Activated naive CD4-positive, alpha-beta T cell treated with anti-CD3 and anti-CD28 coated beads, Interleukin-2, amount 50 U/mL, for 72 hours (primary cell): Measurements from ENCODE around the gene UPF1. TPM values are rescaled to one million over a fixed set of nuclear protein-coding genes. Genes with fewer than 3 reads are reported as not detected.

Experiments
- ATAC-seq, 2 donors: fragments of 150-1000 bp; cut with Tn5 transposase; 2 replicates each; pipeline ENCODE4 v1.10.0; 2021; ENCODE audit warnings: mild to moderate bottlenecking in 2 of 2, moderate library complexity in 2 of 2
- DNase-seq, 2 donors: peaks; one replicate each; pipeline ENCODE4 v3.0.0; 2021 to 2022; ENCODE audit warnings: low spot score in 2 of 2
- H3K27ac Mint-ChIP-seq, 2 donors: one replicate each; pipeline ENCODE4 v1.8.0; 2022; ENCODE audit warnings: mild to moderate bottlenecking in 2 of 2, mixed read lengths in 2 of 2
- H3K36me3 Mint-ChIP-seq, 2 donors: one replicate each; pipeline ENCODE4 v1.8.0; 2022; ENCODE audit warnings: mixed read lengths in 2 of 2
- H3K9me3 Mint-ChIP-seq, 2 donors: one replicate each; pipeline ENCODE4 v1.8.0; 2022; ENCODE audit warnings: mixed read lengths in 2 of 2
- total RNA-seq, 2 donors: library from RNA; stranded (reverse); gene quantifications; one replicate each; pipeline ENCODE4 v1.2.3, GENCODE V29; 2022

The UPF1 gene
- total RNA-seq, 2 donors from 2014 or later, result 81.6 to 109 TPM

DNA sequence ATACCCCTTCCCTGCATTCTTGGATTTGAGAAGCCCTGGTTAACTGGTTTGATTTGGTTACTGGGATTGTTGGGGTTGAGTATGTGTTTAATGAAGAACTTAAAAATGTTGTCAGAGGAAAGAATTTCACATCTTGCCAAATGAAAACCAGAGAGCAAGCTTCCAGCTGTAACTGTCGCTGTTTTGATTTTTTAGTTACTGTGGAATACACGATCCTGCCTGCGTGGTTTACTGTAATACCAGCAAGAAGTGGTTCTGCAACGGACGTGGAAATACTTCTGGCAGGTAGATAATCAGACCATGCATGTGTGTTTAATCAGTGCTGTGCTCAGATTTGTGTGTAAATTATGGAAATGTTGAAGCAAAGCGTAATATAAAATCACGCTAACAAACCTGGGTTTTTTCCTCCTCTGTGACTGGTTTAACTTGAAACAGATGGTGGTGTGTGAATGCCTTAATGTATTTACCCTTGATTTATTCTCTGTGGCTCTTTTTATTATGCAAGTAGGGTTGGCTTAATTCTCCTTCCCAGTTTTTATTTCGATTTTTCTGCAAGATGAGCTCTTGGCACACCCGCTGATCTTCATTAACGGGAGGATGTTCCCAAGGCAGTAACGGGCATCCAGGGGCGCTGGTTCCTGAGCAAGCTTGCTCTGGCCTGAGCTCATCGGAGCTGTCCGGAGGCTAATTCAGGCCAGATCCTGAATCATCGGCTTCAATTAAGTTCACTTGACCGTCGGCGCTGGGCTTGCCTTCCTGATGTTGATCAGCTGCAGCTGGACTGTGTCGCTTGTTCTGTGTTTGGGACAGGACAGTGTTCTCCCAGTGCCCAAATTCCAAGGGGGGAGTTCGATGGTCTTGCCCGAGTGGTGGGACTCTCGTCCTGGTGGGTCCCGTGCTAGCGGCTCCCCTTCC lies 16.0 kb downstream of the UPF1 start:
- Mint-ChIP-seq H3K27ac (peak overlapping the region; percentile 1 to 84), H3K36me3 (no peaks in the 10 kb centered on the region), H3K9me3 (no peaks in the 10 kb centered on the region)

DNA sequence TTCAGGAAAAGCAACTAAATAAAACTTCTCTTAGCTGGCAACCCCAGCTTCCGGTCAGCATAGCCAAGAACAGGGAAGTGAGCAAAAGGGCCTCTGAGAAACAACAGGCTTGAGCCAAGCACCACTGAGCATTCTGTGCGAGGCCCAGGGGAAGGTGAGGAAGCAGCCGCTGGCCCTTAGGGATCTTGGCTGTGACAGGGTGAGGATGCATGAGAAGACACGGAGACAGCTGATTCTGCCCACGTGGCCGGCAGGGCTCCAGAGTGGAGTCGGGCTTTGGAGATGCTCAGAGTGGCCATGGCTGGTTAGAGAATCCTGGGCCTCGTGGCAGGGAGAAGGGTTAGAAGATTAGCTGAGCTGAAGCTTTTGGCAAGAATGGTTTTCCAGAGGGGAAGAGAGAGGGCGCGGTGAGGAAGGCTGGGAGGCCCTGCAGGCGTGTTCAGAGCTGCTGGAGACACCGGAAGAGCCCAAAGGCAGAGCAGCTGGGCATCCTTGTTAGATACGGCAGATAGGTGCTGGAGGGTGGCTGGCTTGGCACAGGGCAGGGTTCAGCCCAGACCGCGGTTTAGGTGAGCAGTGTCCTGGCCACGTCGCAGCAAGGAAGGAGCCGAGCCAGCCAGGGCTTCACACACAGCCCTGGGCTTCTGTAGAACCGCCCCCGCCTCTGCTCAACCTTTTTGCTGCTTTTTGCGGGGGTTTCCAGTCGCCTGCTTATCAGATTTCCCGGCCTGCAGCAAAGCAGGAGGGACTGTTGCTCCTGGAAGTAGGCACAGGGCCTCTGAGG lies 17.3 kb downstream of the UPF1 start:
- no peaks in the 10 kb centered on the region for H3K36me3 Mint-ChIP-seq
- H3K27ac Mint-ChIP-seq, result peak overlapping the region; percentile 59 to 95
- DNase-seq (no peak), ATAC-seq (peak in 1 of 2 donors; percentile 24)
- H3K9me3 Mint-ChIP-seq, result no peaks in the 10 kb centered on the region

More for the DNA sequence above, 16.0 kb downstream of the UPF1 start:
- ATAC-seq (no peak), DNase-seq (no peak)

DNA sequence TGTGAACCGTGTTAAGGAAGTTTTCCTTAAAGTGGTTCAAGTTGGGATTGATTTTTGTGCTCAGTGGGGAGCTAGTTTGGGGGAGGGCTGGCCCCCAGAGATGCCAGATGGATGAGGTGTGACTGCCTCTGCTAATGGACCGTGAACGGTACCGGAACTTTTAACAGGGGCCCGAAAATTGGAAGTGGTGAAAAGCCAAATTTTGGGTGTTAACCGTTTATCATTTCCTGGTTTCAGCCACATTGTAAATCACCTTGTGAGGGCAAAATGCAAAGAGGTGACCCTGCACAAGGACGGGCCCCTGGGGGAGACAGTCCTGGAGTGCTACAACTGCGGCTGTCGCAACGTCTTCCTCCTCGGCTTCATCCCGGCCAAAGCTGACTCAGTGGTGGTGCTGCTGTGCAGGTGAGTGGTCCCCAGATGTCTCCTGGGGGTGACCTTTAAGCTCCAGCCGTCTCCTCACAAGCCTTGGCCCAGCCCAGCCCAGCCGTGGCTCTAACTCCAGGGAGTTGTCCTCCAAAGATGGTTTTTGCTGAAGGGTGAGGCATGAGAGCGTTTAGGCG lies 18.2 kb downstream of the UPF1 start:
- no peaks in the 10 kb centered on the region for H3K36me3 Mint-ChIP-seq

DNA sequence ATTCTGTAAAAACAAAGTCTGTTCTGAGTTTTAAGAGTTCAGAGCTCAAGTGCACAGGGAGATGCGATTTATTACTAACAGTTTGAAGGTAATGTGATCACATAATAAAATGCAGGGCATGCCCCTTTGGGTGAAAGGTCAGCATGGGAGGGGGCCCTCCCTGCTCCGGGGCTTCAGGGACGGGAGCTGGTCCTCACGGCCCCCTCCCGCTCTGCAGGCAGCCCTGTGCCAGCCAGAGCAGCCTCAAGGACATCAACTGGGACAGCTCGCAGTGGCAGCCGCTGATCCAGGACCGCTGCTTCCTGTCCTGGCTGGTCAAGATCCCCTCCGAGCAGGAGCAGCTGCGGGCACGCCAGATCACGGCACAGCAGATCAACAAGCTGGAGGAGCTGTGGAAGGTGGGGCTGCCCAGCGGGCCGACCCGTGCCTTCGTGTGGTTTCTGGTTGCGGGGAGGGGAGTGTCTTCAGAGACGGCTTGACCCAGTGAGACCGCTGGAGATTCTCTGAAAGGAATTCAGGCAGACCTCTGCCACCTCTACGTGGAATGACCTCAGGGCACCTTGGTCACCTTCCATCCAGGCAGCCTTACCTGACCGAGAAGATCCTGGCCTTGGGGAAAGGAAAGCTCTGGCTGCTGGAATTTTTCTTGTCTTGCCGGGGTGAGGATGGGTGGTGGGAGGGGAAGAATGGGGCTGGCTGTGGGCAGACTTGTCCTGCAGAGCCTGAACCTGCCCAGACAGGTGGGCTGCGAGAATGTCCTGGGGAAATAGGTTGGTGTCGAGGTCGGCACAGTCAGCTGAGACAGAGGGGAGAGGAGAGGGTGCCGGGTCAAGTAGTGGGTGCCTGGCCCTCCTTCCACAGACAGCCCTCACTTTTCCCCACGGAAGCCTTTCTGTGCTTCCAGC lies 19.0 kb downstream of the UPF1 start:
- H3K9me3 Mint-ChIP-seq, result no peaks in the 10 kb centered on the region
- DNase-seq (no peak), ATAC-seq (no peak)
- peak overlapping the region in 1 of 2 donors; percentile 59 for H3K27ac Mint-ChIP-seq
- H3K36me3 Mint-ChIP-seq, result peaks cover 0 to 4% of the 10 kb centered on the region in 2 donors

More for the DNA sequence above, 18.2 kb downstream of the UPF1 start:
- peak in 1 of 2 donors; percentile 11 for ATAC-seq
- Mint-ChIP-seq H3K9me3 (no peaks in the 10 kb centered on the region), H3K27ac (peak overlapping the region; percentile 36 to 59)
- no peak for DNase-seq

DNA sequence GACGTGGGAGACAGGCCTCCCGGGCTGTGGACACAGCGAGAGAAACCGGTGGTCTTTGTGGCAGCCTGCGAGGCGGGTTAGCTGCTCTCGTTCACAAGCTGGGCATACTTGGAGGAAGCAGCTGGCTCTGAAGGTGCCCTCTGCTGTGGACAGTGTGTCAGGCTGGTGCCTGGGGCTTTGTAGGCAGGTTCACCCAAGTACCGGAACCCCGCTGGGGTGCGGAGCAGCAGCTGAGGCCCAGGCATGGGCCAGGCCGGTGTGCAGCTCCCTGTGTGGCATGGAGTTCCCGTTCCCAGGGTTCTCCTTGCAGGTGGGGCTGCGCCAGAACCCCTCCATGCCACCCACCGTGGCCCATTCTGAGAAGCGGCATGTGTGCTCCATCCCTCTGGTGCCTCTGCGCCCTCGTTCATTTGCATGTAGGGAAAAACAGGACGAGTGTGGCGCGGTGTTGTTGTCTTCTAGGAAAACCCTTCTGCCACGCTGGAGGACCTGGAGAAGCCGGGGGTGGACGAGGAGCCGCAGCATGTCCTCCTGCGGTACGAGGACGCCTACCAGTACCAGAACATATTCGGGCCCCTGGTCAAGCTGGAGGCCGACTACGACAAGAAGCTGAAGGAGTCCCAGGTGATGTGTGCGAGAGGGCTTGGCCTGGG lies 20.0 kb downstream of the UPF1 start:
- Mint-ChIP-seq H3K36me3 (peaks cover 0 to 4% of the 10 kb centered on the region in 2 donors), H3K9me3 (no peaks in the 10 kb centered on the region), H3K27ac (no peak overlapping the region)
- ATAC-seq, result no peak
- DNase-seq, result no peak

DNA sequence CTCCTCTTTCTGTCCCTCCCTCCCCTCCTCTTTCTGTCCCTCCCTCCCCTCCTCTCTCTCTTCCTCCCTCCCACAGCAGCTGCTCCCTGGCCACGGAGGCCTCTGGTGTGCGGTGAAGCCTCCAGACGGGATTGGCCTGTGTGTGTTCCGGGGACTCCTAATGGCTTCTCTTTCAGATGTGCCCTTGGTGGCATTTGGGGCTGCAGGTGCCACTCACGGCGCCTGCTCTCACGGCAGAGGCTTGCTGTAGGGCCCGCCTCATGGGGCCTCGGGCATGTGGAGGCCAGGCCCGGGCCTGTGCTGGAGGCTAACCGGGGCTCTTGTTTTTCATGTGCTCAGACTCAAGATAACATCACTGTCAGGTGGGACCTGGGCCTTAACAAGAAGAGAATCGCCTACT lies 20.9 kb downstream of the UPF1 start:
- peaks cover 4% of the 10 kb centered on the region in 2 donors for H3K36me3 Mint-ChIP-seq
- DNase-seq, result no peak

DNA sequence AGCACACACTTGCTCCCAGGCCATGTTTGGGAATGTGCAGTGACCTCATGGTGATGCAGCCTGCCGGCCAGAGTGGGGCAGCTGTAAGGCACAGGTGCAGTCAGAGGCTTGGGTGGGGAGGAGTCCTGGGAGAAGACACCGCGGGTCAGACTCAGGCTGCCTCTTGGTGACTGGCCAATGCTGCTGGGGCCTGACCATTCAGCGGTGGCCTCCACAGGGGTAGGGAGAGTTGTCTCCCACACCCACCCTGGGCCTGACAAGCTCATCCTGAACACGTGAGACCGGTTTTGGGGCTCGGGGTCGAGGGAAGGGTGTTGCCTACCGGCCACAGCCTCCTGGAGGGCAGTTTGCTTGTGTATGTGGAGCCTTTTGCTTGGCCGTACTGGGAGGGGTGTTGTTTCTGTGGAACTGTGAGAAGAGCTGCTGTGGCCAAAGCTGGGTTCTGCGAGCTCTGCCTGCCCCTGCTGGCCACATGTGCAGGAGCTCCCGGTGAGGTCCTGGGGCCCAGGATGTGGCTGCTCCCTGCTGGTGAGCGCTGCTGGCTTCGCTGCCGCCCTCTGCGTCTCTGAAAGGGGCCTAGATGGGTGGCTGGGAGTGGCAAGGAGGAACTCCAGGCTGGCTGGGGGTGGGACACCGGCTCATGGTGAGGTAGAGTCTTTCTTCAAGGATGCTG lies 22.1 kb downstream of the UPF1 start:
- no peak for DNase-seq
- ATAC-seq, result no peak
- H3K27ac Mint-ChIP-seq, result peak overlapping the region in 1 of 2 donors; percentile 84
- no peaks in the 10 kb centered on the region for H3K9me3 Mint-ChIP-seq
- H3K36me3 Mint-ChIP-seq, result peaks cover 4 to 8% of the 10 kb centered on the region in 2 donors

More for the DNA sequence above, 20.9 kb downstream of the UPF1 start:
- ATAC-seq, result no peak
- Mint-ChIP-seq H3K9me3 (no peaks in the 10 kb centered on the region), H3K27ac (no peak overlapping the region)

DNA sequence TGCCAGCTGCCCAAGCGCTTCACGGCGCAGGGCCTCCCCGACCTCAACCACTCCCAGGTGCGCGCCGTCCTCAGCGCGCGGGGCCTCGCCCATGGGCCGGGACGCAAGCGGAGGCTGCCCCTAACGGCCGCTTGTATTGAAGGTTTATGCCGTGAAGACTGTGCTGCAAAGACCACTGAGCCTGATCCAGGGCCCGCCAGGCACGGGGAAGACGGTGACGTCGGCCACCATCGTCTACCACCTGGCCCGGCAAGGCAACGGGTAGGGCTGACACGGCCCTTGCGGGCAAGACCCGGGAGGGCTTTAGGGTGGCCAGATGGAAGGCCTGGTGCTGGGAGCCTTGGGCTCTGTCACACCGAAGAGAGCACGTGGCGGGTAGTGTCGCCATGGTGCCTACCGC lies 23.2 kb downstream of the UPF1 start:
- H3K36me3 Mint-ChIP-seq, result peaks cover 4 to 8% of the 10 kb centered on the region in 2 donors
- peak overlapping the region in 1 of 2 donors; percentile 44 for H3K27ac Mint-ChIP-seq
- DNase-seq (no peak), ATAC-seq (no peak)
- no peaks in the 10 kb centered on the region for H3K9me3 Mint-ChIP-seq

DNA sequence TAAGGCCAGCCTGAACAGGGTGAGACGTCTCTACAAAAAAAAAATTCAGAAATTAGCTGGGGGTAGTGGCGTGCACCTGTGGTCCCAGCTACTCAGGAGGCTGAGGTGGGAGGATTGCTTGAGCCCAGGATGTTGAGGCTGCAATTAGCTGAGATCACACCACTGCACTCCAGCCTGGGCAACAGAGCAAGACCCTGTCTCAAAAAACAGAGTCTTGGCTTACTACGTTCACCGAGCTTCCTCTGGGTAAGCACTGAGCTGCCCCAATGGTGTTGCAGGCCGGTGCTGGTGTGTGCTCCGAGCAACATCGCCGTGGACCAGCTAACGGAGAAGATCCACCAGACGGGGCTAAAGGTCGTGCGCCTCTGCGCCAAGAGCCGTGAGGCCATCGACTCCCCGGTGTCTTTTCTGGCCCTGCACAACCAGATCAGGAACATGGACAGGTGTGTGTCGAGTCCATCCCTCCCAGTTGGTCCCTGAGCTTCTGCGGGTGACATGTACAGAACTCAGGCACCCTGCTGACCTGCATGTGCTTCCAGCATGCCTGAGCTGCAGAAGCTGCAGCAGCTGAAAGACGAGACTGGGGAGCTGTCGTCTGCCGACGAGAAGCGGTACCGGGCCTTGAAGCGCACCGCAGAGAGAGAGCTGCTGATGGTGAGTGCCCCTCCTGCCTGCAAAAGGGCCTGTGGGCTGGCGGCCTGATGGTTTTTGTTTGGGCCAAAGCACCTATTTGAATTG lies 24.1 kb downstream of the UPF1 start:
- no peaks in the 10 kb centered on the region for H3K9me3 Mint-ChIP-seq
- DNase-seq (no peak), ATAC-seq (no peak)
- peak overlapping the region in 1 of 2 donors; percentile 44 for H3K27ac Mint-ChIP-seq
- peaks cover 9 to 13% of the 10 kb centered on the region in 2 donors for H3K36me3 Mint-ChIP-seq

DNA sequence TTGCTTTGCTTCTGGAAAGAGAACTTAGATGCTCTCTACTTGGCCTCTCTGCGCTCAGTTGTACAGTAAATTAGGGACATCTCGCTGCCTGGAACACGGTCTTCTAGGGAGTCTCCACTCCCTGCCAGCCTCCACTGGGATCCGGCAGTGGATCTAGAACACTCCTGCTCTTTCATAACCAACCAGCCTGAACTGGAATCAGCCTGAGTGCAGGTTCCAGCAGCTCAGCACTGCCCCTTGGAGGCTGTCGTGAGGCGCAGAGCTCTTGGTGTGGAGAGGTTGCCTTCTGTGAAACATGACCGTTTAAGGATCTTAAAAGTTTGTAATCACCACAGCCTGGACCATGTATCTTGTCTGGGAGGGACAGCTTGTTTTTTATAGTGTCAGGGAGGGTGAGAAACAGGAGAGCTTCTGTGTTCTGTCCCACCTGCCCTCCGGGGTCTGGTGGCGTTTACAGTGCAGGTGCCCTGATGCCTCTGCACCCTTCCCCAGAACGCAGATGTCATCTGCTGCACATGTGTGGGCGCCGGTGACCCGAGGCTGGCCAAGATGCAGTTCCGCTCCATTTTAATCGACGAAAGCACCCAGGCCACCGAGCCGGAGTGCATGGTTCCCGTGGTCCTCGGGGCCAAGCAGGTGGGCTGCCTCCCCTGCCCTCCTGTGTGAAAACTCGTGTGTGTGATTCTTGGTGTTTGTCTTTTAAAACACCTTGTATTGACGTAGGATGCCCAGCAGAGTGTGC lies 24.8 kb downstream of the UPF1 start:
- no peak overlapping the region for H3K27ac Mint-ChIP-seq
- ATAC-seq (no peak), DNase-seq (no peak)
- H3K9me3 Mint-ChIP-seq, result no peaks in the 10 kb centered on the region
- H3K36me3 Mint-ChIP-seq, result peaks cover 10 to 20% of the 10 kb centered on the region in 2 donors

DNA sequence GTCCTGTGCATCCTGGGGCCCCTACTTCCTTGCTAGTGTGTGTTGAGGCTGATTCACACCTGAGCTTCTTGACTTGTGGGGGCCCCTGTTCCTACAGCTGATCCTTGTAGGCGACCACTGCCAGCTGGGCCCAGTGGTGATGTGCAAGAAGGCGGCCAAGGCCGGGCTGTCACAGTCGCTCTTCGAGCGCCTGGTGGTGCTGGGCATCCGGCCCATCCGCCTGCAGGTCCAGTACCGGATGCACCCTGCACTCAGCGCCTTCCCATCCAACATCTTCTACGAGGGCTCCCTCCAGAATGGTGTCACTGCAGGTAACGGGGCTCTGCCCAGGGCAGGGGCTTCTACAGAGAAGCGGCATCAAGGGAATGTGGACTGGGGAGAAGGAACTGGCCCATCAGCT lies 25.5 kb downstream of the UPF1 start:
- Mint-ChIP-seq H3K36me3 (peaks cover 10 to 20% of the 10 kb centered on the region in 2 donors), H3K27ac (no peak overlapping the region), H3K9me3 (no peaks in the 10 kb centered on the region)
- DNase-seq (no peak), ATAC-seq (no peak)

DNA sequence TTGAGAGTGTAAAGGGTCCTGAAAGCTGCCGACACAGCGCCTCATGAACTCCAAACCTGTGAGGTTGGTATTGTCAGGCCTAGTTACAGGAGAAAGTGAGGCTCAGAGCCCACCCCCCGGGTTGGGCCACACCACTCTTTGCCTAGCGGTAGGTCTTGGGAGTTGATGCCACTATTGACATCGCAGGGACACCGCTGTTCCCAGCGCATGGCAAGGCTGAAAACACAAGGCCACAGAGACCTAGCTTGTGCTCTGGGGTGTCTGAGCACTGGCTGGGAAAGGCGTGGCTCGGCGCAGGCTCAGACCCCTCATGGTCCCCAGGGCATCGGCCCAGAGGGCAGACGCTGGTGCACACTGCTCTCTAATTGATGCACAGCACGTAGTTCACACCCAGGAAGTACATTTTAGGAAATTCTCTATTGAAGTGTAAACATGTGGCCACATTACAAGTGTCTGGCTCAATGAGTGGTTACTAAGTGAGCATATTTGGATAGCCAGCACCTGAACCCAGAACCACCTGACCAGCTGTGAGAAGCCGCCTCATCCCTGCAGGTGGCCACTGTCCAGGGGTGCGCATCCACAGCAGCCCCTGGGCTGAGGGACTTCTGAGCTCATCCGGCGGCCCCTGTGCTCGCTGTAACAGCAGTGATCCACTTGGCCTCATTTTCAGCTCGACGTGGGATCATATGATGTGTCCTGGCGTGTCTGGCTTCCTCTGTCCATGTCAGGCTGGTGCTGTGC lies 27.3 kb downstream of the UPF1 start:
- Mint-ChIP-seq H3K27ac (no peak overlapping the region), H3K9me3 (no peaks in the 10 kb centered on the region)

DNA sequence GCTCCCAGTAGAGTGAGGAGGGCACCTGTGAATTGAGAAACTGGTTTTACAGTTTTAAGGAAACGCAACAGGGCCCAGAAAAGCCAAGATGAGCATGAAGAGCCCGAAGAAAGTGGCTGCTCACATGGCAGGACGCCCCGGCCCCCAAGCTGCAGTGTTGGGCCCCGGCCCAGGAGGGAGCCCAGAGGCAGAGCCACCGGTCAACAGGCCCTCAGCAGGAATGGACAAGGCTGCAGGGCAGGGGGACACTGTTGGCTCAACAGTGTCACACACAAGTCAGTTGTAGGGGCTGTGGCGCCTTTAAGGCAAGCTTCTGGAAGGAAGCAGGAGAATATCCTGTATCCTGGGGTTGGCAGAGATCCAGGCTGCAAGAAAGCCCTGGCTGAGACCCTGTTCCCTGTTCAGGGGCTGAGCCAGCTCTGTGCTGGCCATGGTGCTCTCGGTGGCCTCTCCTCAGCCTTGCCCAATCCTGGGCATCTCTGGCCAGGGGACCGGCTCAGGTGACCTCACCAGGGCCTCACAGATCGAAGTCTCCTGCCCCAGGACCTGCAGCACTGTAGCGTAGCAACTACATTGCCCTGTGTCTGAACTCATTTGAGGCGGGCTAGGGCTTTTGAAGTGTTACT lies 28.0 kb downstream of the UPF1 start:
- no peaks in the 10 kb centered on the region for H3K9me3 Mint-ChIP-seq
- H3K27ac Mint-ChIP-seq, result no peak overlapping the region
- H3K36me3 Mint-ChIP-seq, result peaks cover 10 to 25% of the 10 kb centered on the region in 2 donors
- ATAC-seq, result no peak
- DNase-seq, result no peak

More for the DNA sequence above, 27.3 kb downstream of the UPF1 start:
- no peak for DNase-seq
- no peak for ATAC-seq
- H3K36me3 Mint-ChIP-seq, result peaks cover 10 to 23% of the 10 kb centered on the region in 2 donors
